Measurements from ENCODE around the gene THBS1. TPM values are rescaled to one million over a fixed set of nuclear protein-coding genes. Genes with fewer than 3 reads are reported as not detected.

The THBS1 gene
- total and polyA plus RNA-seq, 2 donors: 9.0 to 26.2 TPM

DNA sequence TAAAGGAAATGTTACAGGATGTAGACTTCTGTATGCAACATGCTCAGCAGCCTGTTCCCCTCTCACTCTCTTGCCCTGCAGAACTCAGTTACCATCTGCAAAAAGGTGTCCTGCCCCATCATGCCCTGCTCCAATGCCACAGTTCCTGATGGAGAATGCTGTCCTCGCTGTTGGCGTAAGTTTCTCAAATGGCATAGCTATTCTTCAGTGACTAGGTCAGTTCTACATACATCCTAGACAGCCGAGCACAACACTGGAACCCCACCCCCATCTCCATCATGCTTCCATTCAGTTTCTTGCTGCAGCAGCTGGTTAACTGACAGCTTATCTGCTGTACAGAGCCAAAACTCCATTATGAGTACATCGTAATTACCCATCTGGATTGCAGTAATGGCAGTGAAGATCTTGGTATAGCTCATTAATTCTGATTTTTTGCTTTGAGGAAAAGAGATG is 4.5 kb downstream of the THBS1 start:
- Histone ChIP-seq H3K27me3 (ENCODE audit: control insufficient read depth in 2 of 2, insufficient read depth in 1 of 2, low read length in 1 of 2) (peaks cover 28 to 30% of the 10 kb centered on the region in 2 donors), H3K4me3 (ENCODE audit: low read length in 2 of 2) (no peak overlapping the region), H3K9me3 (ENCODE audit: control insufficient read depth in 2 of 2, insufficient read depth in 1 of 2, low read length in 1 of 2) (no peaks in the 10 kb centered on the region), H3K36me3 (ENCODE audit: control insufficient read depth in 2 of 2, insufficient read depth in 2 of 2, low read length in 1 of 2) (no peaks in the 10 kb centered on the region), H3K4me1 (ENCODE audit: control insufficient read depth in 2 of 2, insufficient read depth in 2 of 2, low read length in 2 of 2) (peaks cover 5% of the 10 kb centered on the region in 2 donors), H3K27ac (ENCODE audit: low read depth in 1 of 2, low read length in 1 of 2) (no peak overlapping the region)
- 96% methylated on average over 4 of the region's 4 CpGs for WGBS
- DNase-seq (ENCODE audit: low read depth in 6 of 9, low spot score in 9 of 9): no peak

- no peak for DNase-seq (ENCODE audit: low read depth in 6 of 9, low spot score in 9 of 9)
- 98% methylated on average over 4 of the region's 4 CpGs for WGBS
- Histone ChIP-seq H3K4me1 (ENCODE audit: control insufficient read depth in 2 of 2, insufficient read depth in 2 of 2, low read length in 2 of 2) (peaks cover 0 to under 1% of the 10 kb centered on the region in 2 donors), H3K27me3 (ENCODE audit: control insufficient read depth in 2 of 2, insufficient read depth in 1 of 2, low read length in 1 of 2) (peaks cover 23 to 25% of the 10 kb centered on the region in 2 donors), H3K27ac (ENCODE audit: low read depth in 1 of 2, low read length in 1 of 2) (no peak overlapping the region), H3K9me3 (ENCODE audit: control insufficient read depth in 2 of 2, insufficient read depth in 1 of 2, low read length in 1 of 2) (no peaks in the 10 kb centered on the region), H3K36me3 (ENCODE audit: control insufficient read depth in 2 of 2, insufficient read depth in 2 of 2, low read length in 1 of 2) (no peaks in the 10 kb centered on the region), H3K4me3 (ENCODE audit: low read length in 2 of 2) (no peak overlapping the region)
These were observed 5.0 kb downstream of the THBS1 start for GRCh38 chr15:39585871-39586301.

- peaks cover 17 to 18% of the 10 kb centered on the region in 2 donors for H3K27me3 ChIP-seq (ENCODE audit: control insufficient read depth in 2 of 2, insufficient read depth in 1 of 2, low read length in 1 of 2)
- WGBS: 93% methylated on average over 10 of the region's 10 CpGs
- no peaks in the 10 kb centered on the region for H3K36me3 ChIP-seq (ENCODE audit: control insufficient read depth in 2 of 2, insufficient read depth in 2 of 2, low read length in 1 of 2)
- no peak overlapping the region for H3K27ac ChIP-seq (ENCODE audit: low read depth in 1 of 2, low read length in 1 of 2)
- H3K9me3 ChIP-seq (ENCODE audit: control insufficient read depth in 2 of 2, insufficient read depth in 1 of 2, low read length in 1 of 2): no peaks in the 10 kb centered on the region
- DNase-seq (ENCODE audit: low read depth in 6 of 9, low spot score in 9 of 9): no peak
- H3K4me1 ChIP-seq (ENCODE audit: control insufficient read depth in 2 of 2, insufficient read depth in 2 of 2, low read length in 2 of 2): no peaks in the 10 kb centered on the region
- no peak overlapping the region for H3K4me3 ChIP-seq (ENCODE audit: low read length in 2 of 2)
These were observed 5.7 kb downstream of the THBS1 start for GRCh38 chr15:39586387-39587095.

DNA sequence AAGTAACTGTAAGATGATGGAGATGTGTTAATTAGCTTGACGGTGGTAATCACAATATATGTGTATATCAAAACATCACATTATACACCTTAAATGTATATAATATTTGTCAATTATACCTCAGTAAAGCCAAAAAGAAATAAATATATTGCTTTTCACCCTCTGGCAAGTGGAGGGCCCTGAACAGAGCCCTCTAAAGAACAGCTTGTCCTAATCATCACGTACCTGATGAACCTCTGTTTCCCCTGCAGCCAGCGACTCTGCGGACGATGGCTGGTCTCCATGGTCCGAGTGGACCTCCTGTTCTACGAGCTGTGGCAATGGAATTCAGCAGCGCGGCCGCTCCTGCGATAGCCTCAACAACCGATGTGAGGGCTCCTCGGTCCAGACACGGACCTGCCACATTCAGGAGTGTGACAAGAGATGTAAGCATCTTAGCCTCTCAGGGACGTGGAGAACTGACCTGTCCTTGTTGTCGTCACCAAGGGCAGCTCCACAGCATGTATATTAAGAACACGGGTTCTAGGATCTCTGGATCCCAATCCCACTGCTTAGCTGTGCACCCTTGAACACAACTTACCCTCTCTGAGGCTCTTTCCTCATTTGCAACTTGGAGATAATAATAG is 6.3 kb downstream of the THBS1 start:
- no peaks in the 10 kb centered on the region for H3K9me3 ChIP-seq (ENCODE audit: control insufficient read depth in 2 of 2, insufficient read depth in 1 of 2, low read length in 1 of 2)
- WGBS: 92% methylated on average over 17 of the region's 17 CpGs
- no peak overlapping the region for H3K27ac ChIP-seq (ENCODE audit: low read depth in 1 of 2, low read length in 1 of 2)
- no peak for DNase-seq (ENCODE audit: low read depth in 6 of 9, low spot score in 9 of 9)
- H3K4me1 ChIP-seq (ENCODE audit: control insufficient read depth in 2 of 2, insufficient read depth in 2 of 2, low read length in 2 of 2): no peaks in the 10 kb centered on the region
- H3K27me3 ChIP-seq (ENCODE audit: control insufficient read depth in 2 of 2, insufficient read depth in 1 of 2, low read length in 1 of 2): peaks cover 10 to 12% of the 10 kb centered on the region in 2 donors
- no peaks in the 10 kb centered on the region for H3K36me3 ChIP-seq (ENCODE audit: control insufficient read depth in 2 of 2, insufficient read depth in 2 of 2, low read length in 1 of 2)
- no peak overlapping the region for H3K4me3 ChIP-seq (ENCODE audit: low read length in 2 of 2)

- DNase-seq (ENCODE audit: low read depth in 6 of 9, low spot score in 9 of 9): no peak
- WGBS: 89% methylated on average over 13 of the region's 13 CpGs
- H3K36me3 ChIP-seq (ENCODE audit: control insufficient read depth in 2 of 2, insufficient read depth in 2 of 2, low read length in 1 of 2): no peaks in the 10 kb centered on the region
- H3K4me3 ChIP-seq (ENCODE audit: low read length in 2 of 2): no peak overlapping the region
- H3K9me3 ChIP-seq (ENCODE audit: control insufficient read depth in 2 of 2, insufficient read depth in 1 of 2, low read length in 1 of 2): no peaks in the 10 kb centered on the region
- no peak overlapping the region for H3K27ac ChIP-seq (ENCODE audit: low read depth in 1 of 2, low read length in 1 of 2)
- H3K4me1 ChIP-seq (ENCODE audit: control insufficient read depth in 2 of 2, insufficient read depth in 2 of 2, low read length in 2 of 2): no peaks in the 10 kb centered on the region
- peaks cover 3 to 4% of the 10 kb centered on the region in 2 donors for H3K27me3 ChIP-seq (ENCODE audit: control insufficient read depth in 2 of 2, insufficient read depth in 1 of 2, low read length in 1 of 2)
These were observed 7.1 kb downstream of the THBS1 start for GRCh38 chr15:39587731-39588530.

GRCh38 chr15:39588531-39589192 is 7.8 kb downstream of the THBS1 start:
- no peaks in the 10 kb centered on the region for H3K4me1 ChIP-seq (ENCODE audit: control insufficient read depth in 2 of 2, insufficient read depth in 2 of 2, low read length in 2 of 2)
- H3K9me3 ChIP-seq (ENCODE audit: control insufficient read depth in 2 of 2, insufficient read depth in 1 of 2, low read length in 1 of 2): no peaks in the 10 kb centered on the region
- H3K27me3 ChIP-seq (ENCODE audit: control insufficient read depth in 2 of 2, insufficient read depth in 1 of 2, low read length in 1 of 2): peaks cover 0 to 3% of the 10 kb centered on the region in 2 donors
- H3K36me3 ChIP-seq (ENCODE audit: control insufficient read depth in 2 of 2, insufficient read depth in 2 of 2, low read length in 1 of 2): no peaks in the 10 kb centered on the region
- H3K4me3 ChIP-seq (ENCODE audit: low read length in 2 of 2): no peak overlapping the region
- H3K27ac ChIP-seq (ENCODE audit: low read depth in 1 of 2, low read length in 1 of 2): no peak overlapping the region
- no peak for DNase-seq (ENCODE audit: low read depth in 6 of 9, low spot score in 9 of 9)
- WGBS: 97% methylated on average over 13 of the region's 13 CpGs

DNA sequence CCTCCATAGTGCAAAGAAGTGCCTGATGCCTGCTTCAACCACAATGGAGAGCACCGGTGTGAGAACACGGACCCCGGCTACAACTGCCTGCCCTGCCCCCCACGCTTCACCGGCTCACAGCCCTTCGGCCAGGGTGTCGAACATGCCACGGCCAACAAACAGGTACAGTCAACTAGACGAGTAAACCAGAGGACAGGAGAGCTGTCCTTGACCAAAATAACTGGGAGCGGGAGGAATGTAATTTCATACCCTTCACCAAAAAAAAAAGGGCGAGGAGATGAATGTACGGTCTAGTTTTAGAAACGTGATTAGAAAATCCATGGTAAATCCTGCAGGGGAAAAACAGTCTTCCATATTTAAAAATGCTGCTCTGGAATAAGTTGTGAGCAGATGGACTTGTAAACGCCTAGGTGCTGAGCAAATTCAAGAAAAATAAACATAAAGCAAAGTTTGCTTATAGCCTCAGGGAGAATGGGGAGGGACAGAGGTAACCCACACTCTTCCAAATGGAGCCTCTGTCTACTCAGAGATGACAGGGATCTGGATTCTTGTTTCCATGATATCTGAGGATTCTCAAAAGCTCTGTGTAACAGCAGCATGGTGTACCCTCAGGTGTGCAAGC is 8.4 kb downstream of the THBS1 start:
- Histone ChIP-seq H3K4me1 (ENCODE audit: control insufficient read depth in 2 of 2, insufficient read depth in 2 of 2, low read length in 2 of 2) (no peaks in the 10 kb centered on the region), H3K27ac (ENCODE audit: low read depth in 1 of 2, low read length in 1 of 2) (no peak overlapping the region), H3K27me3 (ENCODE audit: control insufficient read depth in 2 of 2, insufficient read depth in 1 of 2, low read length in 1 of 2) (no peaks in the 10 kb centered on the region), H3K4me3 (ENCODE audit: low read length in 2 of 2) (no peak overlapping the region), H3K36me3 (ENCODE audit: control insufficient read depth in 2 of 2, insufficient read depth in 2 of 2, low read length in 1 of 2) (no peaks in the 10 kb centered on the region), H3K9me3 (ENCODE audit: control insufficient read depth in 2 of 2, insufficient read depth in 1 of 2, low read length in 1 of 2) (no peaks in the 10 kb centered on the region)
- 97% methylated on average over 14 of the region's 14 CpGs for WGBS
- no peak for DNase-seq (ENCODE audit: low read depth in 6 of 9, low spot score in 9 of 9)

DNA sequence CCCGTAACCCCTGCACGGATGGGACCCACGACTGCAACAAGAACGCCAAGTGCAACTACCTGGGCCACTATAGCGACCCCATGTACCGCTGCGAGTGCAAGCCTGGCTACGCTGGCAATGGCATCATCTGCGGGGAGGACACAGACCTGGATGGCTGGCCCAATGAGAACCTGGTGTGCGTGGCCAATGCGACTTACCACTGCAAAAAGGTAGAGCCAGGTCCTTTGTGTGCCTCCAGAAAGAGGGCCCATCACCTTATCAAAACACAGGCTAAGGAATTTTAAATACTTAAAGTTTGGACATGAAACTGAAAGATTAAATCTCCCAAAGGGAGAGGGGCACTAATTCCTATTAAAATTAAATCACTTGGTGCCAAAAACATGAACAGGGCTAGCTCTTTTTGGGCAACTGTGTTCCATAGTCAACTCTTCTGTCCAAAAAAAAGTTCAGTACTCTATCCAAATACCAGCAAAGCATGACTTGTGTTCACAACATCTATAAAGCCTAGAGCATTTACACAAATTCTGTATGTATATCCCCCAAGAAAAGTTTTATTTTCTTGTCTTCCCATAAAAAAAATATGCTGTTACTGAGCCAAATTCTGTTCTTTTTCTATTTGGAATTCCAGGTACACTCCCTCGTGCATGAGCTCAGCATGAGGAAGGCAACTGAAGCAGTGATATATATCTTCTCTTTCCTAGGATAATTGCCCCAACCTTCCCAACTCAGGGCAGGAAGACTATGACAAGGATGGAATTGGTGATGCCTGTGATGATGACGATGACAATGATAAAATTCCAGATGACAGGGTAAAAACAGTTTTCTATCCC is 9.2 kb downstream of the THBS1 start:
- Histone ChIP-seq H3K9me3 (ENCODE audit: control insufficient read depth in 2 of 2, insufficient read depth in 1 of 2, low read length in 1 of 2) (no peaks in the 10 kb centered on the region), H3K27me3 (ENCODE audit: control insufficient read depth in 2 of 2, insufficient read depth in 1 of 2, low read length in 1 of 2) (no peaks in the 10 kb centered on the region), H3K4me3 (ENCODE audit: low read length in 2 of 2) (no peak overlapping the region), H3K4me1 (ENCODE audit: control insufficient read depth in 2 of 2, insufficient read depth in 2 of 2, low read length in 2 of 2) (no peaks in the 10 kb centered on the region), H3K36me3 (ENCODE audit: control insufficient read depth in 2 of 2, insufficient read depth in 2 of 2, low read length in 1 of 2) (no peaks in the 10 kb centered on the region), H3K27ac (ENCODE audit: low read depth in 1 of 2, low read length in 1 of 2) (no peak overlapping the region)
- 97% methylated on average over 13 of the region's 13 CpGs for WGBS
- no peak for DNase-seq (ENCODE audit: low read depth in 6 of 9, low spot score in 9 of 9)

All from thymus (tissue), 11 donors.